ENCODE data around the gene CASZ1.
A peak's percentile ranks its signal among the peaks of the same experiment; 100 is the strongest.

CASZ1 gene

DNA sequence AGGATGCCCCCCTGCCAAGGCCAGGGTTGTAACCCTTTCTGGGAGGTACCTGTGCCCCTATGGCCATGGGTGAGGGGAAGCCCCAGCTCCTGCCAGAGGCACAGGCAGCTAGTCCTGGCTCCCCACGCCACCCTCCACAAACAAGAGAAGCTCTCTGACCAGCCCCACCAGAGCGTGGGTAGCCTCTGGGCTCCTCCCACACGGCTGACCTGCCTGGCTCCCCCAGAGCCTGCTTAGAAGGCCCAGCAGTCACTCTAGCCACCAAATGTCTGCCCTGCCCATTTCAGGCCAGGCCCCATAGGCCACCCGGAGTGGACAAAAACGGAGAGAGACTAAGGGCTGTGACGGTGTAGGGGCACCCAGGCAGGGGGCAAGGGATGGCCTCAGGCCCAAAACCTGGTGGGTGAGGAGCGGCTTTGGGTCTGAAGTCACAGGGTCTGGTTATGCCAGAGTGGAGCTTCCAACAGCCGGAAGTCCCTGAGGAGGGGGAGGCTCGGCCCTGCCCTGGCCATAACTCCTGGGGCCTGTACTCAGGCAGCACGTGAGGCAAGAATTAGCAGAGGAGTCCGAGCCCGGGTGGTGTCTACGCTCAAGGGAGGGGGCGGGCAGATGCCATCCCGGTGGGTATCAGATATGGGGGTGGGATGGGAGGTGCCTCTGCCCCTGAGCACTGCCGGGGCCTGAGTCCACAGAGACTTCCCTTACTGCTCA is 155.4 kb downstream of the CASZ1 start:
- peaks cover 7 to 28% of the 10 kb centered on the region in 2 donors for H3K36me3 ChIP-seq (ENCODE audit: control insufficient read depth in 1 of 2, insufficient read depth in 2 of 2, low read length in 2 of 2)
- H3K4me1 ChIP-seq (ENCODE audit: control insufficient read depth in 1 of 2, insufficient read depth in 2 of 2, low read length in 2 of 2): peaks cover 0 to 23% of the 10 kb centered on the region in 2 donors
- H3K27ac ChIP-seq (ENCODE audit: low read length): no peak overlapping the region
- no peaks in the 10 kb centered on the region for H3K27me3 ChIP-seq (ENCODE audit: low read depth, low read length)
- no peak overlapping the region for H3K4me3 ChIP-seq (ENCODE audit: low read depth in 1 of 2, low read length in 2 of 2)
- H3K9me3 ChIP-seq (ENCODE audit: control insufficient read depth in 1 of 2, low read length in 2 of 2): no peaks in the 10 kb centered on the region

- H3K4me3 ChIP-seq (ENCODE audit: low read depth in 1 of 2, low read length in 2 of 2): no peak overlapping the region
- no peaks in the 10 kb centered on the region for H3K27me3 ChIP-seq (ENCODE audit: low read depth, low read length)
- H3K27ac ChIP-seq (ENCODE audit: low read length): no peak overlapping the region
- peaks cover 0 to 26% of the 10 kb centered on the region in 2 donors for H3K36me3 ChIP-seq (ENCODE audit: control insufficient read depth in 1 of 2, insufficient read depth in 2 of 2, low read length in 2 of 2)
- H3K4me1 ChIP-seq (ENCODE audit: control insufficient read depth in 1 of 2, insufficient read depth in 2 of 2, low read length in 2 of 2): peaks cover 0 to 28% of the 10 kb centered on the region in 2 donors
- H3K9me3 ChIP-seq (ENCODE audit: control insufficient read depth in 1 of 2, low read length in 2 of 2): no peaks in the 10 kb centered on the region
Measured at GRCh38 chr1:10639775-10640578, 156.5 kb downstream of the CASZ1 start.

- Histone ChIP-seq H3K27me3 (ENCODE audit: low read depth, low read length) (no peaks in the 10 kb centered on the region), H3K4me3 (ENCODE audit: low read depth in 1 of 2, low read length in 2 of 2) (no peak overlapping the region), H3K4me1 (ENCODE audit: control insufficient read depth in 1 of 2, insufficient read depth in 2 of 2, low read length in 2 of 2) (peaks cover 0 to 33% of the 10 kb centered on the region in 2 donors), H3K36me3 (ENCODE audit: control insufficient read depth in 1 of 2, insufficient read depth in 2 of 2, low read length in 2 of 2) (peaks cover 0 to 20% of the 10 kb centered on the region in 2 donors), H3K9me3 (ENCODE audit: control insufficient read depth in 1 of 2, low read length in 2 of 2) (no peaks in the 10 kb centered on the region), H3K27ac (ENCODE audit: low read length) (no peak overlapping the region)
Measured at GRCh38 chr1:10639011-10639774, 157.3 kb downstream of the CASZ1 start.

DNA sequence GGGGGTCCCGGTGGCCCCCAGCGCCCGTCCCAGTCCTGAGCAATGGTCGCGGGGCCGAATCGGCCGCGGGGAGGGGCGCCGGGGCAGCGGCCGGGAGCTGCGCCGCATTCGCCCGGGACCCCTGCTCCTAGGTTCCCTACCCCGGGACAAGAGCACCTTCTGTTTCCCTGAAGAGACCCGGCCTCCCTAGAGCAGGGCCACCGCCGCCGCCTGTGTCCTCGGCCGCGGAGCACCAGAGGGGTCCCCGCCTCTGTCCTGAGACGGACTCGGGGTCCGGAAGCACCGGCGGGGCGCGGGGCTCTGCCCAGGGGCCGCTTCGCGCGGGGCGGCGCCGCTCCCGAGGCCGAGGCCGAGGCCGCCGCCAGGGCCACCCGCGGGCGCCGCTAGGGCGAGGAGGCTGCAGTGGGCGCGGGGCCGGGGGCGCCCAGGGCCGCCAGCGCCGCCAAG is 157.9 kb downstream of the CASZ1 start:
- H3K36me3 ChIP-seq (ENCODE audit: control insufficient read depth in 1 of 2, insufficient read depth in 2 of 2, low read length in 2 of 2): peaks cover 0 to 17% of the 10 kb centered on the region in 2 donors
- peak overlapping the region in 1 of 2 donors; percentile 37 for H3K4me3 ChIP-seq (ENCODE audit: low read depth in 1 of 2, low read length in 2 of 2)
- no peaks in the 10 kb centered on the region for H3K9me3 ChIP-seq (ENCODE audit: control insufficient read depth in 1 of 2, low read length in 2 of 2)
- no peaks in the 10 kb centered on the region for H3K27me3 ChIP-seq (ENCODE audit: low read depth, low read length)
- H3K27ac ChIP-seq (ENCODE audit: low read length): no peak overlapping the region
- H3K4me1 ChIP-seq (ENCODE audit: control insufficient read depth in 1 of 2, insufficient read depth in 2 of 2, low read length in 2 of 2): peaks cover 0 to 33% of the 10 kb centered on the region in 2 donors

- H3K9me3 ChIP-seq (ENCODE audit: control insufficient read depth in 1 of 2, low read length in 2 of 2): no peaks in the 10 kb centered on the region
- no peak overlapping the region for H3K27ac ChIP-seq (ENCODE audit: low read length)
- H3K36me3 ChIP-seq (ENCODE audit: control insufficient read depth in 1 of 2, insufficient read depth in 2 of 2, low read length in 2 of 2): peaks cover 0 to 15% of the 10 kb centered on the region in 2 donors
- no peaks in the 10 kb centered on the region for H3K27me3 ChIP-seq (ENCODE audit: low read depth, low read length)
- H3K4me1 ChIP-seq (ENCODE audit: control insufficient read depth in 1 of 2, insufficient read depth in 2 of 2, low read length in 2 of 2): peaks cover 0 to 33% of the 10 kb centered on the region in 2 donors
- H3K4me3 ChIP-seq (ENCODE audit: low read depth in 1 of 2, low read length in 2 of 2): peak overlapping the region in 1 of 2 donors; percentile 37
Measured at GRCh38 chr1:10637834-10638558, 158.4 kb downstream of the CASZ1 start.

- H3K27ac ChIP-seq (ENCODE audit: low read length): no peak overlapping the region
- peaks cover 0 to 33% of the 10 kb centered on the region in 2 donors for H3K4me1 ChIP-seq (ENCODE audit: control insufficient read depth in 1 of 2, insufficient read depth in 2 of 2, low read length in 2 of 2)
- H3K27me3 ChIP-seq (ENCODE audit: low read depth, low read length): no peaks in the 10 kb centered on the region
Measured at GRCh38 chr1:10637400-10637799, 159.0 kb downstream of the CASZ1 start.

DNA sequence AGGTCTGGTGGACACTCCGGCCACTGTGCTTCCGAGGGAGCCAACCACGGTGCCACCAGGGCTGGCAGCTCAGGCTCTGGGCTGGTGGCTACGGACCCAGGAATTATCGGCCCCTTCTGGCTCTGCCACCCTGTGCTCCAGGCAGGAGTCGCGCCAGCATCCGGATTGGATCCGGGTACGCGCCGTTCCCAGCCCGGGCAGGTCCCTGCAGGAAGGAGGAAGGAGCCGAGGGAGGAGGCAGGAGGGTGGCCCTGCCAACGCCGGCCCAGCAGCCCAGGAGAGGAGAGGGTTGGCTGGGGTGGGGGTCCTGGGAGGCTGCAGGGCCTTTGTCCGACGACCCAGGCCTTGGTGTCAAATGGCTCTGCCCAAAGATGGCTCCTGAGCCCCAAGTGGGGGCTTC is 160.5 kb downstream of the CASZ1 start:
- H3K4me3 ChIP-seq (ENCODE audit: low read depth in 1 of 2, low read length in 2 of 2): no peak overlapping the region

More at GRCh38 chr1:10637400-10637799, 159.0 kb downstream of the CASZ1 start:
- Histone ChIP-seq H3K9me3 (ENCODE audit: control insufficient read depth in 1 of 2, low read length in 2 of 2) (no peaks in the 10 kb centered on the region), H3K4me3 (ENCODE audit: low read depth in 1 of 2, low read length in 2 of 2) (no peak overlapping the region), H3K36me3 (ENCODE audit: control insufficient read depth in 1 of 2, insufficient read depth in 2 of 2, low read length in 2 of 2) (peaks cover 0 to 9% of the 10 kb centered on the region in 2 donors)

DNA sequence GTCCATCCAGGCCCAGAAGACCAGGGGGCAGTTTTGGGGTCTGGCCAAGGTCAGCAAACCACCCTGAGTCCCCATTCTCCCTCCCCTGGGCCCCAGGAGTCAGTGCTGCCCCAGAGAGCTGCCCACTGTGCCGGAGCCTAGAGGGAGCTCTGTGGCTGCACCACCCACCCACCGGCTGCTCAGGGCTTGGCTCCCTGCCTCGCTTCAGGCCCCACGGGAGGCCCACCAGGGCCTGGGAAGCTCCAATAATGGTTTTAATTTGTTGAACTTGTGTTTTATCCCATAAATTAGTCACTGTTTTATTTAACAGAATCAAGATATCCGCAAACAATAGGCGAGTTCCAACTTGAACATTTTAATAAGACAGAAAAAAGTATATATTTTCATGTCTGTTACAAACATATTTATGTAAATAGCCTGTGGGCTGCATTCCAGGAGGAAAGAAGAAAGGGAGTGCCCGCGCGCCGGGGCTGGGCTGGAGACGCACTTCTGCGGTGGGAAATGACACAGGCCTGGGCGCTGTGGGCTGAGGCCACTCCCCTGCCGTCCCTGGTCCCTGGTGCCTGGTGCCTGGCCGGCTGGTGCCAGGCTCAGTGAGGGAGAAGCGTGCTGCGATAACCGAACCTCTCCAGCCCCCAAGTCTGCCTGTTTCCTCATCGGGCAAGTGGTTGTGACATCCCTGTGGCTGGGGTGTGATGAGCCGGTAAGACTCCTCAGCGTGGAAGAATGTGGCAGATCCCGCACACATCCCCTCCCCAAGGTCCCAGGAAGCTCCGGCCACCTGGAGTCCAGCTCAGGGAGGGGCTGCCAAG is 161.2 kb downstream of the CASZ1 start:
- no peaks in the 10 kb centered on the region for H3K9me3 ChIP-seq (ENCODE audit: control insufficient read depth in 1 of 2, low read length in 2 of 2)
- peaks cover 0 to 6% of the 10 kb centered on the region in 2 donors for H3K36me3 ChIP-seq (ENCODE audit: control insufficient read depth in 1 of 2, insufficient read depth in 2 of 2, low read length in 2 of 2)
- no peak overlapping the region for H3K4me3 ChIP-seq (ENCODE audit: low read depth in 1 of 2, low read length in 2 of 2)
- H3K27ac ChIP-seq (ENCODE audit: low read length): peak overlapping the region; percentile 45
- no peaks in the 10 kb centered on the region for H3K27me3 ChIP-seq (ENCODE audit: low read depth, low read length)
- H3K4me1 ChIP-seq (ENCODE audit: control insufficient read depth in 1 of 2, insufficient read depth in 2 of 2, low read length in 2 of 2): peaks cover 0 to 25% of the 10 kb centered on the region in 2 donors

More for the DNA sequence above, 160.5 kb downstream of the CASZ1 start:
- Histone ChIP-seq H3K36me3 (ENCODE audit: control insufficient read depth in 1 of 2, insufficient read depth in 2 of 2, low read length in 2 of 2) (peaks cover 0 to 6% of the 10 kb centered on the region in 2 donors), H3K4me1 (ENCODE audit: control insufficient read depth in 1 of 2, insufficient read depth in 2 of 2, low read length in 2 of 2) (peaks cover 0 to 32% of the 10 kb centered on the region in 2 donors), H3K27me3 (ENCODE audit: low read depth, low read length) (no peaks in the 10 kb centered on the region), H3K9me3 (ENCODE audit: control insufficient read depth in 1 of 2, low read length in 2 of 2) (no peaks in the 10 kb centered on the region), H3K27ac (ENCODE audit: low read length) (peak overlapping the region; percentile 45)

GRCh38 chr1:10634428-10635084 is 161.9 kb downstream of the CASZ1 start:
- no peak overlapping the region for H3K27ac ChIP-seq (ENCODE audit: low read length)
- peaks cover 0 to 8% of the 10 kb centered on the region in 2 donors for H3K36me3 ChIP-seq (ENCODE audit: control insufficient read depth in 1 of 2, insufficient read depth in 2 of 2, low read length in 2 of 2)
- H3K9me3 ChIP-seq (ENCODE audit: control insufficient read depth in 1 of 2, low read length in 2 of 2): no peaks in the 10 kb centered on the region
- H3K4me3 ChIP-seq (ENCODE audit: low read depth in 1 of 2, low read length in 2 of 2): no peak overlapping the region
- H3K27me3 ChIP-seq (ENCODE audit: low read depth, low read length): no peaks in the 10 kb centered on the region
- peaks cover 0 to 19% of the 10 kb centered on the region in 2 donors for H3K4me1 ChIP-seq (ENCODE audit: control insufficient read depth in 1 of 2, insufficient read depth in 2 of 2, low read length in 2 of 2)

- Histone ChIP-seq H3K4me3 (ENCODE audit: low read depth in 1 of 2, low read length in 2 of 2) (no peak overlapping the region), H3K27ac (ENCODE audit: low read length) (no peak overlapping the region), H3K27me3 (ENCODE audit: low read depth, low read length) (no peaks in the 10 kb centered on the region), H3K4me1 (ENCODE audit: control insufficient read depth in 1 of 2, insufficient read depth in 2 of 2, low read length in 2 of 2) (peaks cover 0 to 21% of the 10 kb centered on the region in 2 donors), H3K9me3 (ENCODE audit: control insufficient read depth in 1 of 2, low read length in 2 of 2) (no peaks in the 10 kb centered on the region), H3K36me3 (ENCODE audit: control insufficient read depth in 1 of 2, insufficient read depth in 2 of 2, low read length in 2 of 2) (peaks cover 0 to 6% of the 10 kb centered on the region in 2 donors)
Measured at GRCh38 chr1:10634075-10634427, 162.4 kb downstream of the CASZ1 start.

Data from muscle layer of duodenum (tissue), 2 donors.